Activated CD4-positive, alpha-beta T cell treated with anti-CD3 and anti-CD28 coated beads, Interleukin-10, Interleukin-2, amounts not matched to agents 100 ng/mL and 50 ng/mL, durations not matched to agents 16 hours and 8 hours (primary cell): Measurements from ENCODE around the gene FNDC3B.

Experiments
- DNase-seq: peaks from one replicate; pipeline ENCODE4 v3.0.0-alpha.2; 2020

Gene FNDC3B

DNA sequence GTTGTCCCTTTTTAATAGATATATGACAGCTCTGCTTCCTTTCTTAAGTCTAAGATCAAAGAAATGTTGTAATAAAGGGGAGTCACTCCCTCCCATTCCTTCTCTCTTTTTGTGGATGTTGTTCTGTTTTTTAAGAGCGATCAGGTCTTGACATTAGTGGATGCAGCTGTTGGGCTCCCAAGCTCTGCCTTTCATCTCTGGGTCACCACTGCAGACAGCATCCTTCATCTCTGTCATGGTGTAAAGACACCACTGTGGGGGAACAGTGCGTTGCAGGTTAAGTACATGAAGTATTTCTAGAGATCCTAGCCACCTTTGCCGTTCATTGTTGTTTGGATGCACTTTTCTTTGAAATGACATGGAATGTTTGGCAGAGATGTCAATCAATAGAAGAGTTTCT lies 17.7 kb downstream of the FNDC3B start:
- no peak for DNase-seq

DNA sequence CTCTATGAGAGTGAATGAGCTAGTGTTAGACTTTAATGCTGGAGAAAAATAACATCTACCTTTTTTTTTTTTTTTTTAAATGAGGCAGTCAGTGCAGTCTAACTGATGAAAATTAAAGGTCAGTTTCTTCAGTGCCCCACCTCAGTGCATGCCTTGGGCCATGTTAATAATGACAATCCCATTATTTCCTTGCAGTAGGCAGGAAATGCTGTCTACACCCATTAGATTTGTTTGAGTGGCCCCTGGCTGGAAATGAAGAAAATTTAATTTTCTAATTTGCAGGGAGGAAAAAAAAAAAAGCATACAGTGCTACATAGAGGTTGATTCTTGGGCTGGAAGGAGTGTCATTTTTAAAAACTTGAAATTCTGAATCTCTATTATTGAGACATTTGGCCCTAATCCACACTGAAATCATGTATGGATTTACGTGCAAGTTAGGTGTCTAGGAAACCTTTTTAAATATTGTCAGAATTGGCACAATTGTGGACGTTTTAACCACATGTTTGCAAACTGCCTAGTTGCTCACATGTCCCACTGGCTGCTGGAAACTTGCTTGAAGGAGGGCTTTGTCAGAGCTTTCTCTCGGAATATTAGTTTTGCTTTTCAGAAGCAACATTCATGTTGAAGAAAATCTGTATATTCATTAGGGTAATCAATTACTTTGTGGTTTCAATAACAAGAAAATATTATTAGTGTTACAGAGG lies 18.4 kb downstream of the FNDC3B start:
- no peak for DNase-seq

GRCh38 chr3:172059532-172059931 lies 20.2 kb downstream of the FNDC3B start:
- no peak for DNase-seq

DNA sequence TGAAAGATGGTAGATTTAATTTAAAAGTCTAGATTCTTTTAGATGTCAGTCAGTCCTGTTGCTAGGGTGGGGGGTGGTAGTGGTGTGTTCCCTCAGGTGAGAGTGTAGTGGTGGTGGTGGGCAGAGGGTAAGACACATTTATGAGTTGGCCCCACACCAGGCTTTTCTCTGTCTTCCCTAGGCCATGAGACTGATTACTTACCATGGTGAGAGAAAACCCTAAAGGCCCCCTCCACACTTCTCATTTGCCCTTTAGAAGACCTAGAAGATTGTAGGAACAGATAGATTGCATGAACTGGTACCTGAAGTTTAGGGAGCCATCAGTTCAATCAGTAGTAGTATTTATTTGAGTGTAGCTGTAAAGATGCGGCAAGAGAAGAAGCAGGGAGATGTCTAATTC lies 20.9 kb downstream of the FNDC3B start:
- no peak for DNase-seq

GRCh38 chr3:172061724-172062184 lies 22.4 kb downstream of the FNDC3B start:
- no peak for DNase-seq

DNA sequence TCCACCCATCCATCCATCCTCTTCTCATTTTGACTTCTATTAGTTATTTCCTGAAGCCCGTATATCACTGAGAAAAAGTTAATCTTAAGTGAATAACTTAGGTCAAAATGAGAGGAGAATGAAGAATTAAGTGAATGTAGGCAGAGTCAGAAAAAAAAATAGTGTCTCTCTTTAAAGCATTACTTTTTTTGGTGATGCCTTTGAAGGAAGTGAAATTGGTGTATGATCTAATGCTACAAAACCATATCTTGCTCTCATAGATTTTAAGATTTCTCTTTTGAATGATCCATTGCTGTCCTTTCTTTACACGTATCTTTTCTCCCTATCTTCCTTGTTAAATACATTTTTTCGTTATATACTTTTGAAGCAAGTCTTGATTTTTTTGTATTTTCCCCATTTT lies 23.4 kb downstream of the FNDC3B start:
- no peak for DNase-seq

- DNase-seq = no peak
Measured at GRCh38 chr3:172063456-172064432, 24.4 kb downstream of the FNDC3B start.

- no peak for DNase-seq
Measured at GRCh38 chr3:172065527-172065926, 26.1 kb downstream of the FNDC3B start.

DNA sequence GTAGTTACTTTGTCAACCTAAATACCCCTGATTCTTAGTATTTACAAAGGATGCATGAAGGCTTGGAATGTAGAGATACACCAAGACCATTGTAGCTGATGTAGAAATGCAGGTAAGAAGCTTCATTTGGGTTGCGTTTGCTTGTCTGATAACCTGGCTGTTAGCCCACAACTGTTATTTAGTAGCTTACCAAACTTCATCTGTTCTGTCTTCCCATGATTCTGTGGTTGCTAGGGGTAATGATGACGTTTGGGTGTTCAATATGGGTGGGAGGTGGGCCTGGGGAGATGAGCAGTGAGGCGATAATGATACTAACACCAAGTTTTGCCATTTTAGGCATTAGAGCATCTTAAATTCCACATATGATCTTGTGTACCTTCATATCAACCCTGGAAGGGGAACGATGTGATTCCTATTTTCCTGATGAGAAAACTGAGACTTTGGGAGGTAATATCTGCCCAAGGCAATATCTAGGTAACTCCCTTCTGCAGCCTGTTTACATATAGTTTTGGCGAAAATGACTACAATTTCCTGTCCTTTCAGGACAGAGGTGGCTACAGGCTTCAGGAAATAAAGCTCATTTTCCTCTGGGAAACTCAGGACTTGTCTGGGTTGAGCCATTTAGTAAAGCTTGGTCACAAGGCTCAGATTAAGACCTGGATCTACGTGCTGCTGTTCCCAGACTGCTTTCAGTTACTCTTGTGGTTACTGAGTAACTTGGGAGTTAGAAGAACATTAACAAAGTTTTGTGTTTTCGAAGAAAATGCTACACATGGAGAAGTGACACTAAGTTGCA lies 26.8 kb downstream of the FNDC3B start:
- DNase-seq = no peak

DNA sequence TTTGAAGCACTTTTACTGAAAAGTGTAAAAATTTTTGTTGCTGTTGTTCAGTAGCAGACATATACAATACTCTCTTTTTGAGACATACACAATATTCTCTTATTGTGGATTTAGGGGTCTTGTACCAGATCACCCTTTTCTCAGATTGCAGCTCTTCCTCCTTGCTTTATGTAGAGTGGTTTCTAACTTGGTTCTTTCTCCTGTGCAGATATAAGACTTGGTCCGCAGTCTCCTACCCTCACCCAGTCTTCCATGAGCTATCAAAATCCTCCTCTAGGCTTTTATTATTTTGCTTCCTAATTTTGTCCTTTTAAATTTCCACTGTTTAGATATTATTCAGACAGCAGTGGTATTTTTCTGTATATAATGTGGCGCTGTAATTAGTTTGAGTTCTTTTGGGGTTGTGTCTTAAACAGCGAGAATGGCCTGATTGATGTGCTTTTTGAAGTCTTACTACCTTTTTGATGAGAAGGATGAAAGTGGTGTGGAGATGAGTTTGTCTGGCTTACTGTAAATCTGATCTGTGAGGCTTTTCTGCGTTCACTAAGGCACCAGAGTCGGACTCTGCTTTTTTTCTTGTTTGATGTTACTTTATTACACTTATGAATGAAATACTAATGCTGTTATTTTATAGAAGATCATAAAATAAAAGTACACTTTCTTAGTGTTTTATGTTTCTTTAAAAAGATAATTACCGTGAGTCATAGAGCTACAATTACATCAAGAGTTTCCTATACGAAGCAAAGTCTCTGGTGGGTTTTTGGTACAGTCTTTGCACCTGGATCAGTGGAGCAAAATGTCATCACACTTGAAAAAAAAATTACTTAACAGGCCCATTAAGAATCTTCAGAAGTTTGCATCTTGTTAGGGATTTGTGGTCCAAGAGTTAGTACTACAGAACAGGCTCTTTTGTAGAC lies 27.8 kb downstream of the FNDC3B start:
- no peak for DNase-seq

- no peak for DNase-seq
Measured at GRCh38 chr3:172067837-172068440, 28.6 kb downstream of the FNDC3B start.

- no peak for DNase-seq
Measured at GRCh38 chr3:172068977-172069376, 29.6 kb downstream of the FNDC3B start.

DNA sequence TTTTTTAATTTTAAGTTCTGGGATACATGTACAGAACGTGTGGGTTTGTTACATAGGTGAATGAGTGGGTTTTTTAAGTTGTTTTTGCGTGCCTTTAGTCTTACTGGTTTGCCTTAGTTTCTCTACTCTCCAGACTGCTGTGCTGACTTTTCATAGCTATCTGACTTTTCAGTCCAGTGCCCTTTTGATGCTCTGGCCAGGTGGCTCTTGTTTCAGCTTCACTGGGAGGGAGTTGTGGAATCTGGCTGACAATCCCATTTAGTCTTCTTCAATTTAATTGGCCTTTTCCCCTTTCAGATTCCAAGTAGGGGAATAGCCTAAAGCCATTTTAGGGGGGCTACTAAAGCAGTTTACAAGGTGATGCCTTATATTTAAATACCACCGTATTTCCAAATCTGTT lies 30.1 kb downstream of the FNDC3B start:
- DNase-seq = no peak

- DNase-seq = no peak
Measured at GRCh38 chr3:172070269-172070668, 30.9 kb downstream of the FNDC3B start.

DNA sequence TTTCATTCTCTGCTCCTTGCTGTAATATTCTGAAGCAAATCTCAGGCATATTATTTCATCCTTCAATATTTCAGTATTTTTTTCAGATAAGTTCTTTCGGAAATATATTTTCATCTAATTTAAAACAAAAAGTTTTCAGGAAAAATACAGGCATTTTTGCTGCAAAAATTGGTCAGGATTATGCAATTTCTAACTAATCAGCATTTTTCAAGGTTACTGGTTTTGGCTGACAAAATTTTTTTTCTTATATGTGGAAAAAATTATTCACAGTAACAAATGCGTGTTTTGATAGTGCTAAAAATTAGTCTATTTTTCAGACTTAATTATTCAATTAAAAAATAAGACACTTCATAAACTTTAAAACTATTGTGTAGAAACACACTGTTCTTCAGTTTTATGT lies 31.4 kb downstream of the FNDC3B start:
- no peak for DNase-seq

GRCh38 chr3:172071780-172072330 lies 32.5 kb downstream of the FNDC3B start:
- DNase-seq = no peak

DNA sequence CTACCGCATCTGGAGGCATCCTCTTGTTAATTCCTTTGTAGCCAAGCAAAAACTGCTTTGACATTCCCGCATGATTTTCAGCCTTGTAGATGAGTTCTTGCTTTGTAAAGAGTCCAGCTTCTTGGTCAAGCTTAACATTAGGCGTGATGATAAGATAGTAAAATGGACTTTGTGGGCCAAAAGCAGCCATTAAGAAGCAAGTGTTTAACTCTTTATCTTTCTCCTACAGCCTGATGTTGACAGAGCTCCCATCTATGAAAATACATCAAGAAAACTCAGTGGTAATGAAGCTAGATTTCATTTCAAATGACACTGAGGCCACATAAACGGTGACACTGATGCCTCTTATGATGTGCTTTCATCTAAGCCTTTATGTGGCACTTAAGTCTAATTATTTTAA lies 33.2 kb downstream of the FNDC3B start:
- DNase-seq = no peak

DNA sequence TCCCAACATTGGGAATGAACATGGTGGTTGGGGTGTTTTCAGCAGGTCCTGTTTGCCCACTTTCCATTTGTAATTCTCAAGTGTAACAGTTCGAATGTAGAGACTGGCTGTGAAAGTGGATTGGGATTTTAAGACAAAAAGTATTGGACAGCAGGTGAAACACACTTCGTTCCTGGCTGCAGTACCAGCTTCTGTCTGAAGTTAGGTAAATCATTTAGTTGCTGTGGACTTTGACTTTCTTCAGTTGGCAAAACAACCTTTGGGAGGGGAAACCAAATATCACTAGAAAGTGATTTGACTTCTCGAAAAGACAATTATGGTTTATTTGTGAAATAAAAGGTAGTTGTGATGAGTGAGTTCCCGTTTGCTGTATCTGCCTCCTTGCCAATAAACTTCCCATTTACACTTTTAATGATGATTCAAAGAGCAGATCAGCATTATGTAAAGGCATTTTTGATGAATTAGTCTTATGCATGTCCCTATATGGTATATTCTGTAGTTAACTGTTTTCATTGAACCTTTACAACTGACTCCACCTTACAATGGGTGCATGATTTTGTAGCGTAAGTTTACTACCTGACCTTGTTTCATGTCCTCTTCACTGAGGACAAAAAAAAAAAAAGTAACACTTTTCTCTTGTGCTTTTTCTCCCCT lies 34.0 kb downstream of the FNDC3B start:
- no peak for DNase-seq

DNA sequence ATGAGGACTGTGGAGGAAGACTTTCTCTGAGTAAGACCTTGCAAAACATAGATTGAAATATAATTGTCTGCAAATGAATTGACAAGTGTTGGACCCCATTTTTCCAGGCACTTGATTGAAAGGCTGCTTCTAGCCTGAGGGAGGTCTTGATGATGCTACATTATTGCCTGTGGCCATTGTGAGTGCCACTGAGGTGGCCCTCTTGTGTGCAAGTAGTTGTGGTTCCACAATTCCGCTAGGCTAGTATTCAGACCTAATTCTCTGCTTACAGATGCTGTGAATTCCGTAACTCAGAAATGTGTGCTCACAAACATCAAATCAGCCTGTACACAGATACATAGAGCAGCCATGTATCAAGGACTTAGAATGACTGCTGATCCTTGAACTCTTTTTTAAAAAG lies 34.7 kb downstream of the FNDC3B start:
- DNase-seq = no peak

DNA sequence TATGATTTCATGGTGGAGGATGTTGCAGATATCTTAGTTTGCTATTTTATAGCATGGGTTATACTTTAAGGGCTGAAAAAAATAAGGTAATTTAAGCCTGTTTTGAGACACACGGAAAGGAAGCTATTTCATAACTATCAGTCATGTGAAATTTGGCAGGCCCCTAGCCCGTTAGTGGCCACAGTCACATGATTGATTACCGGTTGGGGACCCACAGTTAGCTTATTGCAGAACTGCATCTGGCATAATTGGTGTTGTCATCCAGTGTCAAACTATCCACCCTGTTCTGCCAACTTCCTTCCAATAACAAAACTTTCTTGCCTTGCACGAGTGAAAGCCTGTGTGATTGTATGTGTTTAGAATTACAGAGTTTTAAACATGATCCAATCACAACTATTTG lies 35.2 kb downstream of the FNDC3B start:
- no peak for DNase-seq

DNA sequence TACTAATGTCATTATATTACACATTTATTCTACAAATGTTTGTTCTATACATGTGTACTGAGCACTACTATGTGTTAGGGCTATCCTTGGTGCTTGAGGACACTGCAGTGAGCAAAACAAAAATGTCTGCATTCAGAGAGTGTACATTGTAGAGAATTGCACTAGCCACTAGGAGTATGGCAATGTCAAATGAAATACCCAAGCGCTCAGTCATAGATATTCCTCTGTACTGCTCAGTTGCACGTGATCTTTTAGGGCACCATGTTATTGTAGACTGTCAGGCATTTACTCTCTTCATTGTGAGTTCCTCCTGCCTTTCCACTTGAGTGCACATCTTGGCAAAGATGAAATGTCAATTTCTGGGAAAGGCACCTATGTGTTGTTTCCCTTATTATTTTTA lies 36.8 kb downstream of the FNDC3B start:
- DNase-seq = no peak
